HEK293T (cell line): ENCODE data around the gene IQSEC1.

Experiments
- CTCF ChIA-PET: fragments of 350-600 bp; formaldehyde crosslinking; extraction: SDS; loops from one replicate; lab custom pipeline; 2021; ENCODE audit warnings: antibody characterized with exemption, inconsistent platforms; lab: Yijun Ruan, JAX
- POLR2A ChIA-PET: fragments of 350-600 bp; formaldehyde crosslinking; extraction: SDS; loops from one replicate; lab custom pipeline; 2020; ENCODE audit warnings: antibody characterized with exemption, inconsistent platforms; lab: Yijun Ruan, JAX
- DNase-seq: peaks from one replicate; pipeline ENCODE4 v3.0.0; 2012; ENCODE audit warnings: mixed read lengths; ENCODE audit errors: extremely low spot score
- ARNT ChIP-seq: fragments of 450-650 bp; IDR thresholded peaks from 2 replicates; pipeline ENCODE4 v1.6.1; 2017; ENCODE audit warnings: mild to moderate bottlenecking
- BHLHE40 ChIP-seq: fragments of 450-650 bp; IDR thresholded peaks from 2 replicates; pipeline ENCODE4 v1.6.1; 2016; ENCODE audit warnings: mild to moderate bottlenecking, moderate library complexity, borderline replicate concordance
- CTBP1 ChIP-seq: fragments of 450-650 bp; IDR thresholded peaks from 2 replicates; pipeline ENCODE4 v1.6.1; 2016; ENCODE audit warnings: borderline replicate concordance
- ELF4 ChIP-seq: fragments of 450-650 bp; IDR thresholded peaks from 2 replicates; pipeline ENCODE4 v1.6.1; 2017; ENCODE audit warnings: antibody characterized with exemption
- FOXA1 ChIP-seq: fragments of 450-650 bp; IDR thresholded peaks from 2 replicates; pipeline ENCODE4 v1.6.1; 2016; ENCODE audit warnings: mild to moderate bottlenecking
- FOXK2 ChIP-seq: fragments of 450-650 bp; IDR thresholded peaks from 2 replicates; pipeline ENCODE4 v1.6.1; 2016; ENCODE audit warnings: mild to moderate bottlenecking
- FOXM1 ChIP-seq: fragments of 450-650 bp; IDR thresholded peaks from 2 replicates; pipeline ENCODE4 v1.6.1; 2017; ENCODE audit warnings: mild to moderate bottlenecking, borderline replicate concordance
- HDGF ChIP-seq: fragments of 450-650 bp; IDR thresholded peaks from 2 replicates; pipeline ENCODE4 v1.6.1; 2017; ENCODE audit warnings: antibody characterized with exemption, borderline replicate concordance
- L3MBTL2 ChIP-seq: fragments of 450-650 bp; conservative IDR thresholded peaks from 2 replicates; pipeline ENCODE4 v1.6.1; 2016; ENCODE audit warnings: mild to moderate bottlenecking
- LEF1 ChIP-seq: fragments of 450-650 bp; IDR thresholded peaks from 2 replicates; pipeline ENCODE4 v1.6.1; 2017; ENCODE audit warnings: mild to moderate bottlenecking, borderline replicate concordance
- NFRKB ChIP-seq: fragments of 450-650 bp; IDR thresholded peaks from 2 replicates; pipeline ENCODE4 v1.6.1; 2016; ENCODE audit warnings: mild to moderate bottlenecking, moderate library complexity
- SP1 ChIP-seq: fragments of 450-650 bp; IDR thresholded peaks from 2 replicates; pipeline ENCODE4 v1.6.1; 2017
- SUZ12 ChIP-seq: fragments of 450-650 bp; IDR thresholded peaks from 2 replicates; pipeline ENCODE4 v1.6.1; 2016; ENCODE audit warnings: mild to moderate bottlenecking
- TARDBP ChIP-seq: fragments of 450-650 bp; IDR thresholded peaks from 2 replicates; pipeline ENCODE4 v1.6.1; 2016
- ZNF384 ChIP-seq: fragments of 450-650 bp; IDR thresholded peaks from 2 replicates; pipeline ENCODE4 v1.6.1; 2016
- TF ChIP-seq, protein P1 (sequence below): fragments of 450-650 bp; IDR thresholded peaks from 2 replicates; pipeline ENCODE4 v1.6.1; 2016

Gene IQSEC1

GRCh38 chr3:12924437-12924836, 148.8 kb downstream of the IQSEC1 start:
- DNase-seq: no peak
- TF ChIP-seq FOXM1: no peak
- TF ChIP-seq, protein P1, sequence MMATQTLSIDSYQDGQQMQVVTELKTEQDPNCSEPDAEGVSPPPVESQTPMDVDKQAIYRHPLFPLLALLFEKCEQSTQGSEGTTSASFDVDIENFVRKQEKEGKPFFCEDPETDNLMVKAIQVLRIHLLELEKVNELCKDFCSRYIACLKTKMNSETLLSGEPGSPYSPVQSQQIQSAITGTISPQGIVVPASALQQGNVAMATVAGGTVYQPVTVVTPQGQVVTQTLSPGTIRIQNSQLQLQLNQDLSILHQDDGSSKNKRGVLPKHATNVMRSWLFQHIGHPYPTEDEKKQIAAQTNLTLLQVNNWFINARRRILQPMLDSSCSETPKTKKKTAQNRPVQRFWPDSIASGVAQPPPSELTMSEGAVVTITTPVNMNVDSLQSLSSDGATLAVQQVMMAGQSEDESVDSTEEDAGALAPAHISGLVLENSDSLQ: no peak

GRCh38 chr3:12922881-12923431, 150.3 kb downstream of the IQSEC1 start:
- POLR2A ChIA-PET: no interaction called here
- DNase-seq: no peak
- CTCF ChIA-PET: no interaction called here
- no peak for TF ChIP-seq LEF1
- TF ChIP-seq HDGF: no peak
- no peak for TF ChIP-seq L3MBTL2
- TF ChIP-seq, protein P1: no peak
- no peak for TF ChIP-seq CTBP1
- TF ChIP-seq FOXA1: no peak
- no peak for TF ChIP-seq ZNF384
- no peak for TF ChIP-seq BHLHE40
- no peak for TF ChIP-seq ELF4
- no peak for TF ChIP-seq ARNT
- TF ChIP-seq FOXK2: no peak
- no peak for TF ChIP-seq TARDBP

More at GRCh38 chr3:12924437-12924836, 148.8 kb downstream of the IQSEC1 start:
- CTCF ChIA-PET: no interaction called here
- POLR2A ChIA-PET: no interaction called here

DNA sequence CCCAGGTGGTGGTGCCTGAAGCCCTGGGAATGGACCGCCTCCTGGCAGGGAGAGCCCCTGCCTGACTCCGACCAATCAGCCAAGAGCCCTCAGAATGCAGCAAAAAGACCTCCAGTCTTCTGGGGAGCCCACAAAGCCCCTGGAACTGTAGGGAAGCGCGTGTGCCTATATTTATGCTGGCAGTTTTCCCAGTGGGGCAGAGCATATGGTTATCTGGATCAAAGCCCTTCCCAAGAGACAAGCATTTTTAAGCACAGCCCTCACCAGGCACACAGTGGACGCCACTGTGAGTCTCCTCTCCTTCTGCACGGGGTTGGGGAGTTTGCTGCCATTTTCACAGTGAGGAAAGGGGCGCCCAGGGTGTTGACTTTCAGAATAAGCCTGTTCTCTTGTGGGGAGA, 150.9 kb downstream of the IQSEC1 start:
- ChIA-PET CTCF (no interaction called here), POLR2A (no interaction called here)
- no peak for DNase-seq
- TF ChIP-seq L3MBTL2 (no peak), FOXM1 (no peak), HDGF (no peak), ELF4 (no peak)

DNA sequence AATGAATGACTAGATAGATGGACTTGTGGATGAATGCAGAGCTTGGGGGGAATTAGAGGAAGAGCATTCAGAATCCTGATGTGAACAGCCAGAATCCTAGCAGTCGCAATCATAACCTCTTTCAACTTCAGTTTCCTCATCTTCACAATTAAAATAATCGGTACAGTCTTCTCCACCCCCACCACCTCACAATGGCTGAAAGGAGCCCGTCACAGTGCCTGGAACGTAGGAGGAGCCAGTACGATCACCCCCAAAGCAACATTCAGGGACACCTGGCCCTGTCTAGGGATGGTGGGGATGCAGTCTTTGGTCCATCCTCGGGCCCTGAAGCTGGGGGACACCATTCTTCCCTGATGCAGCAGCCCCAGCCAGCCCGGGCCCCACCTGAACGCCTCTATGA, 151.5 kb downstream of the IQSEC1 start:
- CTCF ChIA-PET: no interaction called here
- TF ChIP-seq NFRKB: no peak
- no peak for TF ChIP-seq BHLHE40
- no peak for TF ChIP-seq ARNT
- TF ChIP-seq CTBP1: no peak
- no peak for TF ChIP-seq SP1
- no peak for TF ChIP-seq HDGF
- POLR2A ChIA-PET: no interaction called here
- no peak for DNase-seq

DNA sequence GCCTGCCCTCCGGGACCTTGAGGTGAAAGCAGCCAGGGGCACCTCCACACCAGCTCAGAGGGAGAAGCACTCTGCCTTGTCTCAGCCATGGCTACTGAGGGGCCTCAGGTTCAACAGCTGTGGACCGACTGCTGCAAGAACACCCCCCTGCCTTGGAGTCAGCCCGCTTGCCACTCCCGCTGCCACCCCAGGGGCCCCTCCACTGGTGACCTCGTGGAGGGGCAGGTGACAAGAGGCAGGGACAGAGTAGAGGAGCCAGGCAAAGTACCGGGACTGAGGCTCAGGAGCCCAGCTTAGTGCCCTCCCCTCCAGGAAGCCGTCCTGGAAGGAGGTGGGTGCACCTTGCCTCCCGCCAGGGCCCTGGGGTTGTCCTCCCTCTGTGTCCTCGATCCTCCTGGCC, 152.3 kb downstream of the IQSEC1 start:
- ChIA-PET POLR2A (no interaction called here), CTCF (no interaction called here)
- no peak for DNase-seq
- TF ChIP-seq FOXK2 (no peak), SUZ12 (no peak), FOXM1 (no peak), SP1 (no peak), BHLHE40 (no peak), TARDBP (no peak), NFRKB (no peak), ZNF384 (no peak)

DNA sequence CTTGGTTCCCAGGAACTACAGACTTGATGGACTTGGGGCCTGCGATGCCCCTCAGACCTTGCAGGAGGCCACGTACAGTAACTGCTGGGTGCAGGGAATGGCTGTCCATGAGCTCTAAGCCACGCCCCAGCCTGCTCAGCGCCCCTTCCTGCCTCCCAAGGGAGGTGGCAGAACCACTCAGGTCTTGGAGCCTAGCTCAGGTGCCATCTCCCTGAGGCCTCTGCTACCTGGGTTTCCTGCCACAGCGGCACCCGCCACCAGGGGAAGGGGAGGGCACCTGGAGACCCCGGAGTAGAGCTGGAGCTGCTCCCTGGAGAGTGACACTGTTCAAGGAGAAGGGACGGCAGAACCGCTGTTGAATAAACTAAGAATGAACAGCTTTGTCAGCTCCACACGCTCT, 154.0 kb downstream of the IQSEC1 start:
- TF ChIP-seq SP1 (no peak), FOXA1 (no peak), ARNT (no peak), BHLHE40 (no peak), L3MBTL2 (no peak), FOXM1 (no peak), ZNF384 (no peak), ELF4 (no peak), NFRKB (no peak), LEF1 (no peak), TARDBP (no peak)
- ChIA-PET CTCF (no interaction called here), POLR2A (no interaction called here)
- DNase-seq: no peak

DNA sequence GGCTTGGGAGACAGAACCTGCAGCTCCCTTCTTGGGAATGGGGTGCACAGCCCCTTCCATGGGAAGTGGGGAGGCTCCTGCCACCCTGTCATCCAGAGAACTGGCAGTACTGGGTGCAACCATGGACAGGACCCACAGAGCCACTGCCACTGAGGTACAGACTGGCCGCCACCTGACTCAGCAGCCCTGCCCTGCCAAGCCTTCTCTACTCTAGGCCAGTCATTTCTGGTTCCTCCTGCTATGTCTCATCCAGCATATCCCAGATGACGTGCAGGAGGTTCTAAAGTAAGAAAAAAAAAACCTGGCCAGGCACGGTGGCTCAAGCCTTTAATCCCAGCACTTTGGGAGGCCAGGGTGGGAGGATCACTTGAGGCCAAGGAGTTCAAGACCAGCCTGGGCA, 155.0 kb downstream of the IQSEC1 start:
- TF ChIP-seq FOXK2: no peak
- no peak for TF ChIP-seq L3MBTL2
- TF ChIP-seq TARDBP: no peak
- no peak for TF ChIP-seq SP1
- TF ChIP-seq FOXA1: no peak
- TF ChIP-seq SUZ12: no peak
- TF ChIP-seq BHLHE40: no peak
- TF ChIP-seq HDGF: no peak
- TF ChIP-seq ARNT: no peak
- TF ChIP-seq FOXM1: no peak
- TF ChIP-seq, protein P1: no peak
- no peak for TF ChIP-seq ELF4
- no peak for TF ChIP-seq ZNF384
- no peak for TF ChIP-seq NFRKB
- POLR2A ChIA-PET: no interaction called here
- no peak for DNase-seq
- CTCF ChIA-PET: no interaction called here
